Measurements from ENCODE around the gene ARFGEF3. TPM values are rescaled to one million over a fixed set of nuclear protein-coding genes. Genes with fewer than 3 reads are reported as not detected.
"Not testable (repeated sequence)": the region's sequence is repeated elsewhere in the genome, so short reads cannot be mapped to it uniquely, and the experiment has no call there.

ARFGEF3 gene, protein sequence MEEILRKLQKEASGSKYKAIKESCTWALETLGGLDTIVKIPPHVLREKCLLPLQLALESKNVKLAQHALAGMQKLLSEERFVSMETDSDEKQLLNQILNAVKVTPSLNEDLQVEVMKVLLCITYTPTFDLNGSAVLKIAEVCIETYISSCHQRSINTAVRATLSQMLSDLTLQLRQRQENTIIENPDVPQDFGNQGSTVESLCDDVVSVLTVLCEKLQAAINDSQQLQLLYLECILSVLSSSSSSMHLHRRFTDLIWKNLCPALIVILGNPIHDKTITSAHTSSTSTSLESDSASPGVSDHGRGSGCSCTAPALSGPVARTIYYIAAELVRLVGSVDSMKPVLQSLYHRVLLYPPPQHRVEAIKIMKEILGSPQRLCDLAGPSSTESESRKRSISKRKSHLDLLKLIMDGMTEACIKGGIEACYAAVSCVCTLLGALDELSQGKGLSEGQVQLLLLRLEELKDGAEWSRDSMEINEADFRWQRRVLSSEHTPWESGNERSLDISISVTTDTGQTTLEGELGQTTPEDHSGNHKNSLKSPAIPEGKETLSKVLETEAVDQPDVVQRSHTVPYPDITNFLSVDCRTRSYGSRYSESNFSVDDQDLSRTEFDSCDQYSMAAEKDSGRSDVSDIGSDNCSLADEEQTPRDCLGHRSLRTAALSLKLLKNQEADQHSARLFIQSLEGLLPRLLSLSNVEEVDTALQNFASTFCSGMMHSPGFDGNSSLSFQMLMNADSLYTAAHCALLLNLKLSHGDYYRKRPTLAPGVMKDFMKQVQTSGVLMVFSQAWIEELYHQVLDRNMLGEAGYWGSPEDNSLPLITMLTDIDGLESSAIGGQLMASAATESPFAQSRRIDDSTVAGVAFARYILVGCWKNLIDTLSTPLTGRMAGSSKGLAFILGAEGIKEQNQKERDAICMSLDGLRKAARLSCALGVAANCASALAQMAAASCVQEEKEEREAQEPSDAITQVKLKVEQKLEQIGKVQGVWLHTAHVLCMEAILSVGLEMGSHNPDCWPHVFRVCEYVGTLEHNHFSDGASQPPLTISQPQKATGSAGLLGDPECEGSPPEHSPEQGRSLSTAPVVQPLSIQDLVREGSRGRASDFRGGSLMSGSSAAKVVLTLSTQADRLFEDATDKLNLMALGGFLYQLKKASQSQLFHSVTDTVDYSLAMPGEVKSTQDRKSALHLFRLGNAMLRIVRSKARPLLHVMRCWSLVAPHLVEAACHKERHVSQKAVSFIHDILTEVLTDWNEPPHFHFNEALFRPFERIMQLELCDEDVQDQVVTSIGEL (N-terminal part only)
- total RNA-seq = under 1 TPM; 0.16 to 0.53 (median 0.29) TPM

DNA sequence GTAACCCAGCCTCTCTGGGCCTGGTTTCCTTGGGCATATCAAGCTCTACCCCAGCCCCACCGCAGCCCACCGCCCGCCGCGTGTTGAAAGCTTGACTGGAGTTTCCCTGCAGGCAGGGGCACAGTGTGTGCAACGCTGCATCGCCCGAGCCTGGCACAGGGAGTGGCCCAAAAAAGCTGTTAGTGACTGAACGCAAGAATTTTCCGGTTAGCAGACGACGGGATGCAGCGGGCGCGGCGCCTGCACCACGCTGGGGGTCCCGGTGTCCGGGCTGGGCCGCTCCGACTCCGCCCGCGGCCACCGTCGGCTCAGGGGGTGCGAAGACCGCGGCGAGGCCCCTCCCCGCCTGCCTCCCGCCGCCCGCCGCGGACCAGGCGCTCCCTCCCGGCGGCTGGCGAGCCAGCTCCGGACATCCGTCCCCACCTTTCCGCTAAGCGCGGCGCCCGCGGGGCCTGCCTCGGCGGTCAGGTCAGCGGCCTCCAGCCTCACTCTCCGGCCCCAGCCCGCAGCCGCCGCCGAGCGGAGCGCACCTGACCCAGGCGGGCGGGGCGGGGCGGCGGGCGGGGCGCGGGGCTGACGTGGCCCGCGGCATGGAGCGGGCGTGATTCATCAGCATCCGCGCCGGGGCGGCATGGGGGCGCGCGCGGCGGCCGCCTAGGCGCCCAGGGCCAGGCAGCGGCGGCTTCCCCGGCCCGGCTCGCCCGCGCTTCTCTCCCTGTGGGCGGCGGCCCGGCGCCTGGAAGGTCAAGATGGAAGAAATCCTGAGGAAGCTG lies at the start of gene ARFGEF3:
ARFGEF3 (plus strand) TSS at position 602 of the 773 bp plus-strand sequence; CDS start at position 750, 148 bp downstream.
- Mint-ChIP-seq H3K36me3 (ENCODE audit: insufficient read depth) (no peaks in the 10 kb centered on the region), H3K27me3 (ENCODE audit: low read depth) (peaks cover 61% of the 10 kb centered on the region), H3K4me3 (peak within 1 kb of the TSS; percentile 76), H3K4me1 (ENCODE audit: low read depth) (peaks cover 8% of the 10 kb centered on the region), H3K9me3 (no peaks in the 10 kb centered on the region)
- ATAC-seq (peak; percentile 97 to 99), DNase-seq (peak; percentile 55)

DNA sequence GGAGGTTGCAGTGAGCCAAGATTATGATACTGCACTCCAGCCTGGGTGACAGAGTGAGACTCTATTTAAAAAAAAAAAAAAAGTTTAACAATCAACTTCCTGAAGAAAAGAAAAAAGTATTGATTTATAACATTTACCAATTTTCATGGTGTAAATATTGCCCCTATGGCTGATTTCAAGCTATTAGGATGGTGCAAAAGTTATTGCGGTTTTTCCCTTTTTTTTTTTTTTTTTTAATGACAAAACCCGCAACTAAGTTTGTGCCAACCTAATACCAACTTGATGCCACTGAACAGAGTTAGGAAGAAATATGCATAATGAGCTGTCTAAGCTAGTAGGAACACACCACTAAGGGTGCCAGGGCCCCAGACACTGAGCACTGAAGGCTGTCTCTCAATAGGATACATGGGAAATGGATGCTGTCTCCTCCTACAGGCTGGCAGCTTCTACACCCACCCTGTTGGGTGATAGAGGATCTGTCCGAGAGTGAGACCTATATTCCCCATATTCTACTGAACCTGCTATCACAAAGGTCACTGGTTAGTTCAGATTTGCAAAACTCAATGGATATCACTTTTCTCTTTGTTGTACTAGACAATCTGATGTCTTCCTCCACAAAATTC lies 48.0 kb upstream of the ARFGEF3 start:
- Mint-ChIP-seq H3K4me3 (no peak overlapping the region), H3K4me1 (ENCODE audit: low read depth) (peaks cover 9% of the 10 kb centered on the region), H3K27me3 (ENCODE audit: low read depth) (peaks cover 24% of the 10 kb centered on the region), H3K36me3 (ENCODE audit: insufficient read depth) (no peaks in the 10 kb centered on the region), H3K9me3 (no peaks in the 10 kb centered on the region)
- ATAC-seq (no peak), DNase-seq (no peak)

DNA sequence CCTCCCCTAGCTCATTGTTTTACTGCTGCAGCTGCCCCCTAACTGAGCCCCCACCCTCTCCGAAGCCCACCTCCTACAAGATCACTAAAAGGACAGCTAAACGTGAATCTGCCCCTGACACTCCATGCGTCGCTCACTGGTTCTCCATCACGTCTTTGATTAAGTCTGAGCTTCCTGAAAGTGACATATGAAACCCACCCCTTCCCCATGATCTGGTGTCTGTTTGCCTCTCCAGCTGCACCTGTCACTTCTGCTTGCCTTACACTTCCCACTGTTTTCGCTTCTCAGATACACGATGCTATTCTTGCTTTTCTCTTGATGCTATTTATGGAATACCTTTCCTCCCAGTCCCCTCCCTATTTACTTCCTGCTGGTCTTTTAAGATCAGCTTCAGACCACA lies 46.5 kb upstream of the ARFGEF3 start:
- ATAC-seq = no peak
- DNase-seq = no peak
- no peaks in the 10 kb centered on the region for H3K36me3 Mint-ChIP-seq (ENCODE audit: insufficient read depth)
- H3K4me1 Mint-ChIP-seq (ENCODE audit: low read depth) = peaks cover 4% of the 10 kb centered on the region
- peaks cover 21% of the 10 kb centered on the region for H3K27me3 Mint-ChIP-seq (ENCODE audit: low read depth)
- H3K9me3 Mint-ChIP-seq = no peaks in the 10 kb centered on the region
- no peak overlapping the region for H3K4me3 Mint-ChIP-seq

DNA sequence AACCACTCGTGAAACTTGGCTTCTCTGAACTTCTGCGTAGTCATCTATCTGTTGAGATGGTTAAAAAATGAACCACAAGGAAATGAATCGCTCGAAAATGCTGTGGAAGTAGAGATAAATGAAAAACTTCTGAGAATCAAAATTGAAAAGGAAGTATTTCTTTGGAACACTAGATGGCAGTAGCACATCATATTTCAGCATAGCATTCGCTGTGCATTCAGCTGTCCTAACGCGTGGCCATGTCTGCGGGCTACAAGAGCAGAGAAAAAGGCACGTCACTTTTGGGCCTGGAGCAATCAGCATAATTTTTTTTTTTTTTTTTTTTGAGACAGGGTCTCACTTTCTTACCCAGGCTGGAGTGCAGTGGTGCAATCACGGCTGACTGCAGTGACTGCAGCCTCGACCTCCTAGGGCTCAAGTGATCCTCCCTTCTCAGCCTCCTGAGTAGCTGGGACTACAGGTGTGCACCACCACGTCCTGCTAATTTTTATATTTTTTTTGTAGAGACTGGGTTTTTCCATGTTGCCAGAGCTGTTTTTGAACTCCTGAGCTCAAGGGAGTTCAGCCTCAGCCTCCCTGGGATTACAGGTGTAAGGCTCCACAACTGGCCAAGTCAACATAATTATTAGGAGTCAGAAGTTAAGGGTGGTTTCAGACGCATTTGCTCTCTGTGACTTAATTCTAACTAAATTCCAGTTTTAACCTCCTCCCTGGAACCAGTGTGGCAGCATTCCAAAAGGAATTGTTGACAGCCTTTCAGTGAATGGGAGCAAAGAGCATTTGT lies 45.7 kb upstream of the ARFGEF3 start:
- peak; percentile 17 for DNase-seq
- no peaks in the 10 kb centered on the region for H3K36me3 Mint-ChIP-seq (ENCODE audit: insufficient read depth)
- no peaks in the 10 kb centered on the region for H3K9me3 Mint-ChIP-seq
- peaks cover 4% of the 10 kb centered on the region for H3K4me1 Mint-ChIP-seq (ENCODE audit: low read depth)
- no peak overlapping the region for H3K4me3 Mint-ChIP-seq
- peaks cover 21% of the 10 kb centered on the region for H3K27me3 Mint-ChIP-seq (ENCODE audit: low read depth)
- ATAC-seq = peak; percentile 86 to 88

DNA sequence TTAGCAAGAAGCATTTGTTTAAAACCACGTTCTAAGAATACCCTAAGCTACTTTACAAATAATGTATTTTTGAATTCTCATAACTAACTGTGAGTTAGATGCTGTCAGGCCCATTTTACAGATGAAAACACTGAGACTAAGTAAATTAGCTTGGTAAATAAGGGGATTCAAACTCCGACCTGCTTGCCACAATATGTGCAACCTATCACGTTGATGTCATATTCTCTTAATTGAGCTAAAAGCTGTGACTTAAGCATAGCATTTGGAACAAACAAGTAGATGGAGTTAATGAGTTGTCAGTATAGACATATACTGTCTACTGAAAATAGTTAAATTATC lies 45.1 kb upstream of the ARFGEF3 start:
- Mint-ChIP-seq H3K4me3 (no peak overlapping the region), H3K27me3 (ENCODE audit: low read depth) (peaks cover 22% of the 10 kb centered on the region), H3K36me3 (ENCODE audit: insufficient read depth) (no peaks in the 10 kb centered on the region)

DNA sequence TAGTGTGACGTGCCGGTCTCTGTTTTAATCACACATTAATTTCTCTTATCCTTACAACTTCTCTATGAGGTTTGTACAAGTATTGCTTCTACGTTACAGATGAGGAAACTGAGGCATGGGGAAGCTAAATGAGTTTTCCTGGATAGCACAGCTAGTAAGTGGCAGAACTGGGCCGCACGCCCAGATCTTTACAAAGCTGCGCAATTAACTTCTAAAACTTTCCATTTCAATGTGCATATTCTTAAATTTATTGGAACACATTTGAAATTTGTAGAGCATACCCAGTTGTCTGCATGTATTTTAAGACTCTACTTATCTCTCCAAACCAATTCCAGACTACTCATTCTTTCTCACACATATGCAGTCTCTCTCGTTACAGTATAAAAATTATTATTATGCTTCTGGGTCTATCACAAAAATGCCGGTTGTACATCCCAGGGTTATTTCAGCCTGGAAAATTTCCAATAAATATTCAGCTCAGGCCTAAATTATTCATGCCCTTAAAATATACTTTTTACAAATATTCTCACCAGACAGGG lies 44.3 kb upstream of the ARFGEF3 start:
- Mint-ChIP-seq H3K36me3 (ENCODE audit: insufficient read depth) (no peaks in the 10 kb centered on the region), H3K4me1 (ENCODE audit: low read depth) (peaks cover 4% of the 10 kb centered on the region)
- DNase-seq = no peak

More for the DNA sequence above, 45.1 kb upstream of the ARFGEF3 start:
- Mint-ChIP-seq H3K9me3 (no peaks in the 10 kb centered on the region), H3K4me1 (ENCODE audit: low read depth) (peaks cover 4% of the 10 kb centered on the region)
- ATAC-seq (no peak), DNase-seq (no peak)

DNA sequence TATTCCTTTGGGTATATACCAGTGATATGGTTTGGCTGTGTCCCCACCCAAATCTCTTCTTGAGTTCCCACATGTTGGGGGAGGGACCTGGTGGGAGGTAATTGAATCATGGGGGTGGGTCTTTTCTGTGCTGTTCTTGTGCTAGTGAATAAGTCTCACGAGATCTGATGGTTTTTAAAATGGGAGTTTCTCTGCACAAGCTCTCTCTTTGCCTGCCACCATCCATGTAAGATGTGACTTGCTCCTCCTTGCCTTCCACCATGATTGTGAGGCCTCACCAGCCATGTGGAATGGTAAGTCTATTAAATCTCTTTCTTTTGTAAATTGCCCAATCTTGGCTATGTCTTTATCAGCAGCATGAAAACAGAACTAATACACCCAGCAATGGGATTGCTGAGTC lies 42.5 kb upstream of the ARFGEF3 start:
- DNase-seq; ATAC-seq; H3K4me3 Mint-ChIP-seq; H3K9me3 Mint-ChIP-seq; H3K4me1 Mint-ChIP-seq (ENCODE audit: low read depth); H3K36me3 Mint-ChIP-seq (ENCODE audit: insufficient read depth): not testable (repeated sequence)
- H3K27me3 Mint-ChIP-seq (ENCODE audit: low read depth) = peaks cover 24% of the 10 kb centered on the region

More for the DNA sequence above, 44.3 kb upstream of the ARFGEF3 start:
- Mint-ChIP-seq H3K4me3 (no peak overlapping the region), H3K27me3 (ENCODE audit: low read depth) (peaks cover 26% of the 10 kb centered on the region), H3K9me3 (no peaks in the 10 kb centered on the region)
- ATAC-seq = no peak

DNA sequence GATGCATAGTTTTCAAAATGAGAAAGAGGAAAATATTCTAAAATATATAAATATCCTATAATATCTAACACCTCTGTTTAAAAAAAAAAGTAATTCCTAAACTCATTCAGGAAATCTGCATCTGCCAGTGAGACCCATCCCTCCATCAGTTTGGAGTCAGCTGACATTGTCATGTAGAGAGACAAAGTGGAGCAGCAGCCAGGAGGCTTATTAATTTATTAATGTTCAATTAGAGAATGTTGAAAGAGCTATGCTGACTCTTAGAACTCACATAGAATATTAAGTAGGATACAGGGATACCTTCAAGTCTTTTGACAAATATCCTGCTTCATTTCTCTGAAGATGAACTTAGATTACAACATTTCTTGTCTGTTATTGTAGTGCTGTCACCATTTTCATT lies 41.8 kb upstream of the ARFGEF3 start:
- Mint-ChIP-seq H3K4me1 (ENCODE audit: low read depth) (peaks cover 4% of the 10 kb centered on the region), H3K9me3 (peaks cover 4% of the 10 kb centered on the region), H3K27me3 (ENCODE audit: low read depth) (peaks cover 17% of the 10 kb centered on the region), H3K4me3 (no peak overlapping the region), H3K36me3 (ENCODE audit: insufficient read depth) (no peaks in the 10 kb centered on the region)
- no peak for ATAC-seq
- no peak for DNase-seq

DNA sequence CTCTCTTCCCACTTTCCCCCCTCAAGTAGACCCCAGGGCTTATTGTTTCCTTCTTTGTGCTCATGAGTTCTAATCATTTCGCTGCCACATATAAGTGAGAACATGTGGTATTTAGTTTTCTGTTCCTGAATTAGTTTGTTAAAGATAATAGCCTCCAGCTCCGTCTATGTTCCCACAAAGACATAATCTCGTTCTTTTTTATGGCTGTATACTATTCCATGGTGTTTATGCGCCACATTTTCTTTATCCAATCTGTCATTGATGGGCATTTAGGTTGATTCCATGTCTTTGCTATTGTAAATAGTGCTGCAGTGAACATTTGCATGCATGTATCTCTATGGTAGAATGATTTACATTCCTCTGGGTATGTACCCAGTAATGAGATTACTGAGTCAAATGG lies 37.6 kb upstream of the ARFGEF3 start:
- ATAC-seq (no peak), DNase-seq (no peak)
- peaks cover 4% of the 10 kb centered on the region for H3K9me3 Mint-ChIP-seq
- H3K4me1 Mint-ChIP-seq (ENCODE audit: low read depth) = no peaks in the 10 kb centered on the region
- no peak overlapping the region for H3K4me3 Mint-ChIP-seq
- H3K36me3 Mint-ChIP-seq (ENCODE audit: insufficient read depth) = no peaks in the 10 kb centered on the region
- peaks cover 9% of the 10 kb centered on the region for H3K27me3 Mint-ChIP-seq (ENCODE audit: low read depth)

DNA sequence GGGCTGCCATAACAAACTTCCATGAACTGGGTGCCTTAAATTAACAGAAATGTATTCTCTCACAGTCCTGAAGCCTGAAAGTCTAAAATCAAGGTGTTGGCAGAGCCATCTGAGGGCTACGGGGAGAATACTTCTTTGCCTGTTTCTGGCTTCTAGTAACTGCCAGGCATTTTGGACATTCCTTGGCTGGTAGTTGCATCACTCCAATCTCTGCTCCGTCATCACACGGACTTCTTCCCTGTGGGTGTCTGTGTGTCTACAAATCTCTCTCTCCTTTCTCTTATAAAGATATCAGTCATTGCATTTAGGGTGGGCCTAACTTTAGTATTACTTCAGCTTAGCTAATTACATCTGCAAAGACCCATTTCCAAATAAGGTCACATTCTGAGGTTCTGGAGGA lies 33.6 kb upstream of the ARFGEF3 start:
- ATAC-seq = no peak
- DNase-seq = no peak

DNA sequence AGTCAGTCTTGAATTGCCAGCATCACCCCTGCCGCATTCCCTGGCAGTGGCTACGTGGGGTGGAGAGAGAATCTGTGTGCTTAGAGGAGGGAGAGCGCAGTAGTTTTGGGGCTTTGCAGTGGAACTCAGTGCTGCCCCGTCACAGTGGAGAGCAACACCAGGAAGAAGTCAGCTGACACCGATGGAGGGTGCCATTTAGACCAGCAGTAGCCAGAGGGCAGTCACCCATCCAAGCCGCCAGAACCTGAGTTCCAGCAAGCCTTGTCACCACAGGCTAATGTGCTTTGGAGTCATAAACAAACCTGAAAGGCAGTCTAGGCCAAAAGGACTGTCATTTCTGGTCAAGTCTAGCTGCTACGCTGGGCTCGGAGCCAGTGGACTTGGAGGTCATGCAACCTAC lies 32.5 kb upstream of the ARFGEF3 start:
- Mint-ChIP-seq H3K4me3 (no peak overlapping the region), H3K36me3 (ENCODE audit: insufficient read depth) (no peaks in the 10 kb centered on the region), H3K4me1 (ENCODE audit: low read depth) (no peaks in the 10 kb centered on the region), H3K9me3 (peaks cover 1% of the 10 kb centered on the region), H3K27me3 (ENCODE audit: low read depth) (peaks cover 12% of the 10 kb centered on the region)
- no peak for DNase-seq
- ATAC-seq = no peak

More for the DNA sequence above, 33.6 kb upstream of the ARFGEF3 start:
- H3K4me3 Mint-ChIP-seq = no peak overlapping the region
- peaks cover 11% of the 10 kb centered on the region for H3K27me3 Mint-ChIP-seq (ENCODE audit: low read depth)
- H3K9me3 Mint-ChIP-seq = peaks cover 4% of the 10 kb centered on the region
- no peaks in the 10 kb centered on the region for H3K4me1 Mint-ChIP-seq (ENCODE audit: low read depth)
- no peaks in the 10 kb centered on the region for H3K36me3 Mint-ChIP-seq (ENCODE audit: insufficient read depth)

DNA sequence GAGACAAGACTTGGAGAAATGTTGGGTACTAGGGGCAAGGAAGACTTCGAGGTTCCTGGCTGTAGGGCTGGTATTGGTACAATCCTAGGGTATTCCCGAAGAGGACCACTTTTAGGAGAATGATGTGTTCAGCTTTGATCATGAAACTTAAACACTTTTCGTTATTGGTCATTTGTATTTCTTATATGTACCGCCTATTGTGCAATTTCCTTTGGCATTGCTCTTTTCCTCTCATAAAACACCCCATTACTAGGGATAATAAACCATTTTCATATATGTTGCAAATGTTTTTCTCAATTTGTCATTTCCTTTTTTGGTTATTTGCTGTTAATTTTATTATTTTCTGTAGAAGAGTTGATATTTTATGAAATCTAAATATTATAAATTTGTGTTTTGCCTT lies 18.9 kb upstream of the ARFGEF3 start:
- ATAC-seq (no peak), DNase-seq (no peak)
- H3K4me3 Mint-ChIP-seq = no peak overlapping the region
- no peaks in the 10 kb centered on the region for H3K9me3 Mint-ChIP-seq
- no peaks in the 10 kb centered on the region for H3K36me3 Mint-ChIP-seq (ENCODE audit: insufficient read depth)
- no peaks in the 10 kb centered on the region for H3K4me1 Mint-ChIP-seq (ENCODE audit: low read depth)
- H3K27me3 Mint-ChIP-seq (ENCODE audit: low read depth) = peaks cover 36% of the 10 kb centered on the region

Data from activated T-cell treated with anti-CD3 and anti-CD28 coated beads, Interleukin-2, amount 50 U/mL, for 4 hours (primary cell).